Measurements from ENCODE around the gene GALNT14.

GALNT14 gene

DNA sequence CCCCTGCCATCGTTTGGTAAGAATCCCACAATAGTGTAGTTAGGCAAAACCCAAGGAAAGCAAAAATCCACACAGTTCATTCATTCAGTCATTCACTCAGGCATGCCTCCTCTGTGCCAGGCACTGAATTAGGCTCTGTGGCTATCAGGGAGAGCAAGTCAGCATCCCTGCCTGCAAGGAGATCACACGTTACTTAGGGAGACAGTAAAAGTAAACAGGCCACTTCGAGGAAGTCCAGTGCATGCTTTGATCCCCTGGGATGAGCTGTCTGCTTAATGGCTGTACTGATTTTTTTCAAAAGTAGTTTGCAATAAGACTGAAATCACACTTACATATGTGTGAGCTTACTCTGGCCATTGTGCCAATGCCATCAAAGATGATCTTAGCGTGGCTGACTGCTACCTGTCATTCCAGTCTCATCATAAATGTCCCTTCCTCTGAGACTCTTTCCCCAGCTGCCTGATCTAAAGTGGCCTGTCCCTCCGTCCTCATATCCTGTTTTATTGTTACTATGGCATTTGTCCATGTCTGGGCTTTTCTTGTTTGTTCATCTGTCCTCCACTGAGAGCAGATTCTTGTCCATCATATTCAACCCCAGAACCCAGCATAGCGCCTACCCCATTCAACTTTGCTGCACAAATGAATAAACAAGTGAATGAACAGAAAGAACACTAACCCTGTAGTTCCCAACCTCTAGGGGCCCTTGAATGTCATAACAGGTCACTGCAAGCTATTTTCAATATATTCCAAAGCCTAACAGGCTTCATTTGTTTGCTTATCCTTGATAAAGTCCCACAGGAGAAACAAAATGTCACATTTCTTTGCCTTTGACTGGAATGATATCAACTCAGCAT, 84.1 kb downstream of the GALNT14 start:
- DNase-seq: no peak

DNA sequence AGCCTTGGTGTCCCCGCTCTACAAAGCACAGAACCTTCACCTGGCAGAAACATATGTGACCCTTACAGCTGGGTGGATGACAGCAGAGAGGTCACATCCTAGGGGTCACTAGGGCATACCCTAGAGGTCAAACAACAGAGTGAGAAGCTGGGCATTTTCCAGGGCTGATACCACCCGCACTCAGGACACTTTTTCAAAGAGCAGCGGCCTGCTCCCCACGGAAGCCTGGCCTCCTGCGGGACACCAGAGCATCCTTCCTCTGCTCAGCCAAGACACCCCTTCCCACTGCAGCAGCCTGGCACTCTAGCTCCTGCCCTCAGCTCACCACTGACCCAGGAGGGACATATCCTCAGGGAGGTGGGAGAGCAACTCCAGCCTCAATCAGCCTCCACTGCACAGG, 86.0 kb downstream of the GALNT14 start:
- no peak for DNase-seq

DNA sequence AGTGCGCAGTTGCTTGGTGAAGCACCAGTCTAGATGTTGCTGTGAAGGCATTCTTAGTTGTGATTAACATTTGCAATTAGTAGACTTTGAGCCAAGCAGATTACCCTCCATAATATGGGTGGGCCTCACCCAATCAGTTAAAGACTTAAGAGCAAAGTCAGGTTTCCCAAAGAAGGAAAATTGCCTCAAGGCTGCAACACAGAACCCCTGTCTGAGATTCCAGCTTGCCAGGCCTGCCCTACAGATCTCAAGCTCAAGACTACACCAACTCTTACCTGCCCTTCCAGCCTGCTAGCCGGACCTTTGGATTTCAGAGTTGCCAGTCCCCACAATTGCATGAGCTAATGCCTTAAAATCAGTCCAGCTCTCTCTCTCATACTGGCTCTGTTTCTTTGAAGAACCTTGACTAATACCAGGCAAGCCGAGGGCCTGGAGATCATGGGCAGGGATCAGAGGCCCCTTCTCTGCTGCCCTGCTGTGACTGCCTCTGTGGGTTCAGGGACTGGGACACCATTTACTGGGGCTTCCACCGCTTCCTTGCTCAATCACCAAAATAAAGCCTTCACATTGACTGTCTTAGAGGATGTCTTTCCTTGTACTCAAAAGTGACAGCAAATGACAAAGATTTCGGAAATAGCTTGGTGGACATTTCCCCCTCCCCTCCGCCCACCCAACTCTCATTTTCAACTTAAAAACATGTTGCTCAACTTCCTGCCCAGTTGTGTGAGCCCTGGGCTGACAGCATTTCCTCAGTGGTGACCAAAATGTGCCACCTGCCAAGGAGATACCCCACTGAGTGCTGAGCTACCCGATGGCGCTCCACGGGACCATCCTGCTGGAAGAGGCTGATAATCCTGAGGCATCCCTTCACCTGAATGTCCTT, 86.7 kb downstream of the GALNT14 start:
- DNase-seq: no peak

DNA sequence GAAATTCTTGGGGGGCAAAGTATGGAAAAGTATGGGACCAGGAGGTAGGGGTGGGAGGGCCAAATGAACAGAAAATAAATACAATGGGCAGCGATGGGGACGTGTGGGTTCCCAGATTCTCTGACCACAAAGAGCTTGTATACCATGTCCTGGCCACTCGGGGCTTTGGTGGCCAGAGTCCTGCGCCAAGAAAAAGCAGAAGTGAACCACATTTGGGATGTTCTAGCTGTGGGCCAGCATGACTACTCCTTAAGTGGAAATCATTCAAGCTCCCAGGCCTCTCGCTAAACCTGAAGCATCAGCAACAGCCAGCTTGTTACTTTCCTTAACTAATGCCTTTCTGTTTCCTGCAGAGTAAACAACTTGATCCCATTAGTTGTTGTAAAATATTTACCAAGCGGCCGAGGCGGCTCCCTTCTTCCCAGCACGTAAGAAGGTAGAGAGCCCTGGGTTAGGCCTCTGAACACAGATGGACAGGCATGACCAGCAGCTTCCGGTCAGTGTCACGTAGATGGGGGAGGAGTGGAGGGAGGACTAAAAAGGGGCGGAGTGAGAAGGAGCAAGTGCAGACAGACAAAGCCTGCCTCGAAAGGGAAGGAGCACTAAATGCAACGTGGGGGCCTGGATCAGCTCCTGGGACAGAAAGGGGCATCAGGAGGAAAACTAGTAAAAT, 88.2 kb downstream of the GALNT14 start:
- no peak for DNase-seq

DNA sequence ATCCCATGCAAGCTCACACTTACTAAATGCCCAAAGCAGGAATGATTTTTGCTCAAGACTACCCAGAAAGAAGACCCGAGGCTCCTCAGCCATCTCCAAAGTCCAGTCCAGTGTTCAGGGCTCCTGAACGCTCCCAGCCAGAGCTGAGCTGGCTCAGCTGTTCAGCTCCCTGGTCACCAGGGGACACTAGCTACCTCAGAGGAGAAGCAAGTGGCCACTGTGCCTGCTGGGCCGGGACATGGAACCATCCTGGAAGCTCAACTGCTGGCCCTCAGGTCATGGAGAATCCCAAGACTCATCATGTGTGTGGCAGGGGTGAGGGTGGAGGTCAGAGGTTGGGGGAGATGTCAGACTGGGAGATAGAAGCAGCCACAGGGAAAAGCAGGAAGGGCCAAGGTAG, 89.0 kb downstream of the GALNT14 start:
- no peak for DNase-seq

DNA sequence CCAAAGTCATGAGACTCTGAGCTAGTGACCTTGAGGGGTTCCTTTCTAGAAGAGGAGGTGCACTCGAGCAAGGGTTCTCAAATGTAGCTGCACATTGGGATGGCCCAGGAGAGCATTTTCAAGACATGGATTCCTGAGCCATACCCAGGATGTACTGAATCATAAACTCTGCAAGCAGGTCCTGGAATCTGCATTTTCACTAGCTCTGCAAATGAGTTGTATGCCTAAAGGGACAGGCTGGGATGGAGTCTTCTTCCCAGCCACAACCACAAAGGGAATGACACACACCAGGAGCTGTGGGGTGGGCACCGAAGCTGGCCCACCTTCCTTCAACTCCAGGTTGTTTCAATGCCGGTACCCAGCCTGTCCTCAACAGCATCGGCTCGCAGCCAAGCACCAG, 90.6 kb downstream of the GALNT14 start:
- no peak for DNase-seq

DNA sequence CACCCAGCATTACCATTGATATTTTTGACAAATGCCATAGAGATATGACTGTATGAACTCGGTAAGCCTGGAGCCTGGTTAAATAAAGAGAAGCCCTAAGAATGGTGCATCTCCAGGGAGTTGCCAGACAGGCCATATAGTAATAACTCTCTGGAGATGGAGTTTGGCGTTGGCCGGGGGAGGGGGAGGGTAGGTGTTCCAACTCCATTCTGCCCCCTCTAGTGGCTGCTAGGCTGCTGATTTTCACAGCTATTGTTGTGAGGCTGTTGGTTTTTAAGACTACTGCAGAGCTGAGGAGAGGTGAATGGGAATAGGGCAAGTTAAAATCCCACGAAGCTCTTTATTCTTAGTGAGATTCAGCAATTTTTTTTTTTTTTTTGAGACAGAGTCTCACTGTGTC, 99.9 kb downstream of the GALNT14 start:
- no peak for DNase-seq

DNA sequence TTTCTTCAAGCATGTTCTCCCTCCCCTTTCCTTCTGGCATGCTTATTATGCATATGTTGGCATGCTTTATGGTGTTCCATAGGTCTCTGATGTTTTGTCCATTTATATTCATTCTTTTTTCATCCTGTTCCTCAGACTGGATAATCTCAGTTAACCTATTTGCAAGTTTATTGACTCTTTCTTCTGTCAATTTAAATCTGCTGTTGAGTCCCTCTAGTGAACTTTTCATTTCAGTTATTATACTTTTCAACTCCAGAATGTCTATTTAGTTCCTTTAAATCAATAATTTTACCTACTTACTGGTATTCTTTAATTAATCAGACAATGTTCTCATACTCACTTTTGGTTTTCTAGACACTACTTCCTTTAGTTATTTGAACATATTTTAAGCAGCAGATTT, 101.2 kb downstream of the GALNT14 start:
- DNase-seq: no peak

DNA sequence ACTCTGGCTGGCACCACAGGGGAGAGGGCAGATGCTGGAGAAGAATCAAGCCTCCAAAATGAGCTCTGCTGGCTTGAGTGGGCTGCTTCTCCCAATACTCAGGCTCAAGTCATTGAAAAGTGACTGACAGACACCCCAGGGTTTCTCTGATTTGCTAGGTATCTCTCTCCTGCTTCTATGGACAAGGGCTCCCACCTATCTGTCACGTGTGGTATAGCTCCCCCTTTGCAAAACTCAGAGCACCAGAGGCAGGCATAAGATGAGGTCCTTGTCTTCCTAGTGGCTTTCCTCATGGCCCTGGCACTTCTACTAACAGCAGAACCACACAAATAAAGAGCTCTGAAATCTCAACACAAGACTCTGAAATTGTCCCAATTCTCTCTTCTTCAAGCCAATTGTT, 105.2 kb downstream of the GALNT14 start:
- no peak for DNase-seq

DNA sequence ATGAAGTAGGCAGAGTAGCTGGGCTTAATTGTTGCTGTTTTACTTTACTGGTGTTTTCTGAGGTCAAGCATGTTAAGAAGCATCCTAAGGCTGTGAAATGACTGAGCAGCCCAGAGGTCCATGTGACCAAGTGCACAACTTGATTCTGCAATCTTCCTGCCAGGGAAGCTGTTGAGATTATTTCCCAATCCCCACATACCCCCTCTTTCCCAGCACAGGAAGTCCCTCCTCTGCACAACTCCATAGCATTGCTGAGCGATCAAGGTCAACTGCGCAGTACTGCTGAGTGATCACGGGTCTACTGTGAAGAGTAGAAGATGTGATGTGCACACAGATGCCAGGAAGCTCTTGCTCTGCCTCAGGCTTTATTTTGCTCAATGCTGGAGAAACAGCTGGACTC, 105.8 kb downstream of the GALNT14 start:
- no peak for DNase-seq

DNA sequence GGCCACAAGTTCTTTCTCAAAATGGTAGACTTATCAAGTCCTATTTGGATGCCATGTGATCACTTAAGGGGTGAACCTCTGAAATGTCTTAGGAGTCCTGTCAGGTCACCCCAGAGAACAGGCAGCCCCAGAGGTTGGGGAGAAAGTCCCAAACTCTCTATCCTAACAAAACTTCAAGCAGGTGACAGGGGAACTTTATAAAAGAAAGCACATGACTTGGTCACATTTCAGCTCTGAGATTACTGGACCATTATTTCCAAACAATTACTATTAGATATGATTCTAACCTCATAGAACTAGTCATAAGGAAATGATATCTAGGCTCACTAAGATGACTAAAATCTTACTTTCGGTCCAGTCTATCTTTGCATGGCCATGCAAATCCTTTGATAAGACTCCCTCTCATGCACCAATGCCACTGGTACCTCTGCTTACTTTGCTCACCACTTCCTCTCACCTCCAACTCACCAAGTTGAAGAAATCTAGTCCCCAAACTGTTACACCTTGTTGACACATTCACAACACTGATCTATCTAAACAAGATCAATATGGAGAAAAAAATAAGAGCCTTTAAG, 107.0 kb downstream of the GALNT14 start:
- no peak for DNase-seq

DNA sequence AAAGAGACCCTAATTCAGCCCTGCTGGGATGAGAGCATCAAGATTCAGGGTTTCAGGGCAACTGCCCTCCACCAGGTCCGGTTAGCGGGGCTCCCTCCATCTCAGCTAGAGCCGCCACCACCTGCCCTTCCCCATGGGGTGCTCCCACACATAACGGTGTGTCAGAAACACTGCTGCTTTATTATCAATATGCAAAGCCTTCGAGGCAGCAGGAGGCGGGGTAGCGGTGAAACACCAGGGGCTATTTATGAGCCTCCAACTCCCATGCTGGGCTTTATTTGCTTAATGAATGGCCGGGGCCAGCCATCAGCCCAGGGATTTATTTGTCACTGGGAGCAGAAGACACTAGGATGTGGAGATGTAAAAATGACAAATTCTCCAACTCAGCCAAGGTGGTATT, 109.8 kb downstream of the GALNT14 start:
- DNase-seq: no peak

DNA sequence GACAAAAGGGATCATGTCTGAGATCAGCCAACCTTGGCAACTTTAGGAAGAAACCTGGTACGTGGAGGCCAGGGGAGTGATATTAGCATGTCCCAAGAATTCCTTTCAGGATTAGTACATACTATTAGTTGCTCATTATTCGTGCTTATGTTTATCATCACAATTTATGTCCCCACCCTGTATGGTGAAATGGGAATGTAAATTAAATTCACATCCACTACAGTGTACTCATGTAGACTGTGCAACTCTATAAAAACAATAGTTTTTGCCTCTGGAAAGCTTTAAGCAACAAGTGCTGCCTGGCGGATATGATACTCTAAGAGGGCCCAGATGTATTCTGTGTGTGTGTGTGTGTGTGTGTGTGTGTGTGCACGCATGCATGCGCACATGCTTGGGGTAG, 110.7 kb downstream of the GALNT14 start:
- DNase-seq: no peak

DNA sequence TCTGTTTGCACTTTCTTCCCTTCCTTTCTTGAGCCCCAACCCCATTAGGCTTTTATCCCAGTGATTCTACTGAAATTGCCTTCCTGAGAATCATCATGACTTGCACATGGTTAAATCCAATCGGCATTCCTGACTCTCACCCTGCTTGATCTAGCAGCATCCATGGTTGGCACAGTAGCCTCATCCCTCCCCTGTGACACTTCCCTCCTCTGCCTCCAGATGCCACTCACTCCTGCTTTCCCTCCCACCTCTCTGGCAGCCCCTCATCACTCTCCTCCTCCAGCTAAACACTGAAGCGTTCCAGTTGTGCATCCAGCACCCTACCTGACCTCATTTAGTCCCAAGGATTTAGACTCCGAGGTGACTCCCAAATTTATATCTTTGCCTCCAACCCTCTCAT, 114.7 kb downstream of the GALNT14 start:
- DNase-seq: no peak

DNA sequence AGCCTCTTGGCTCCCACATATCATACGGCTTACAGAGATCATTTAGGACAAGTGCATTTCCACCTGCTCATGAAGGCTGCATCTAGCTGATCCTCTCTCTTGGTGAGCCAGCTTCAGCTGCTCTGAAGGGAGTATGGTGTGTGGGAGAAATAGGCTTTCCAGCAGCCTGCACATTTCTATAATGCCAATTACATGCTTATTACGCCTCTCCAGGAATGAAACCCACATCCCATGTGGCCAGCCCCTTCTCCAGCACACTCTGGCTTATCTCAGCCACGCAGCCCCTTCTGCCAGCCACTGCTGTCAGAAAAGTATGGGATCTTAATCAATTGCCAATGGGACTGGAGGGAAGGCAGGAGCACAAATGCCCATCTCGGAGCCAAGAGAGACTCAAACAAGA, 117.5 kb downstream of the GALNT14 start:
- no peak for DNase-seq

DNA sequence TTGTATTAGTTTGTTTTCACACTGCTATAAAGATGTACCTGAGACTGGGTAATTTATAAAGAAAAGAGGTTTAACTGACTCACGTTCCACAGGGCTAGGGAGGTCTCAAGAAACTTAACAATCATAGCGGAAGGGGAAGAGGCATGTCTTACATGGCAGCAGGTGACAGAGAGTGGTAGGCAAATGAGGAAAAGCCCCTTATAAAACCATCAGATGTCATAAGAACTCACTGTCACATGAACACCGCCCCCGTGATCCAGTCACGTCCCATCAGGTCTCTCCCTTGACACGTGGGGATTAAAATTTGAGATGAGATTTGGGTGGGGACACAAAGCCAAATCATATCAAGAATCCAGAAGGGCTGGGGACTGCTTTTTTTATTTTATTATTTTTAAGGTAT, 120.0 kb downstream of the GALNT14 start:
- no peak for DNase-seq

DNA sequence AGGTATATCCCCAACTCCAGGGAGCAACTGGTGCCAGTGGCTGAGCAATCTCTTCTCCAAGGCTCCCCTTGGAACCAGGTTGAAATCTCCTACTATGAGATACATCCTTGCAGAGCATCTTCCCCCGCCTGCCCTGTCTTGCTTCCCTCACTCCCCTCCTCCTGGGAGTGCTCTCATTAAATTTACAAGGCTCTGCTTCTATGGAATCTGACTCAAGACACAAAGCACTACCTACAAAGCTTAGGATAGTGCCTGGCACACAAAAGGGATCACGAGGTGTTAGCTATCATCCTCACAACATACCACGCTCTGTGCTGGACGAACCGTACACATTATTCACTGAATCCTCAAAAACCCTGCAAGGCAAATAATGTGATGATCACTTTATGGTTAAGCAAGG, 121.6 kb downstream of the GALNT14 start:
- no peak for DNase-seq

DNA sequence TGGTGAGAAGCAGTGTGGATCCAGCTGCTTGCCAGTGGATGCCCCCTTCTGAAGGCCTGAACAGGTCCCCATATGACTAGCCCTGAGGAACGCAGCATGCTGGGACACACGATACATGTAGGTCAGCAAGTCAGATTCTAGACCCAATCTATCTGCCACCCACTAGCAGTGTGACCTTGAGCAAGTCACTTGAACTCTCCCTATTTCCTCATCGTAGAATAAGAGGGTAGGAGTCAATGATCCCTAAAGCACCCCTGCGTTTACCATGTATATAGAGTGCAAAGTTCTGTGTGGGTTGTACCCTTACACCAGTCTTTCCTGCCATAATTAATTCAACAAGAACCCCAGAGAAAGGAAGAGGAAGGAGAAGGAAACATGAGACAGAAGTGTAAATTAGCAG, 123.7 kb downstream of the GALNT14 start:
- no peak for DNase-seq

DNA sequence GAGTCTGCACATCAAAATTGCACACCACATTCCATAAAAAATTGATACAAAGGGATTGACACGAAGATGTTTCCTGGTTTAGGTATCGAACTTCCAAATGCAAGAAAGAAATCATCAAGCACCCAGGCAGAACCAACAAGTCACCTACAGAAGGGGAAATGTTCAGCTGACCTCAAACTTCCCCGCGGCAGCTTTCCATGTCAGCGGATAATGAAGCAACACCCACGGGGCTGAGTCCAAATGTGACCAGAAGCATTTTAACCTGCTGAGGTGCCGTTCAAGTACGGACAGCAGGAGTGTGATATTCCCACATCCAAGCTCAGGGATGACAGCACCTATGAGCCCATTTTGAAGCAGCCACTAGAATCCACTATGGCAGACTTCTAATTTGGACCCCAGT, 124.9 kb downstream of the GALNT14 start:
- DNase-seq: no peak

DNA sequence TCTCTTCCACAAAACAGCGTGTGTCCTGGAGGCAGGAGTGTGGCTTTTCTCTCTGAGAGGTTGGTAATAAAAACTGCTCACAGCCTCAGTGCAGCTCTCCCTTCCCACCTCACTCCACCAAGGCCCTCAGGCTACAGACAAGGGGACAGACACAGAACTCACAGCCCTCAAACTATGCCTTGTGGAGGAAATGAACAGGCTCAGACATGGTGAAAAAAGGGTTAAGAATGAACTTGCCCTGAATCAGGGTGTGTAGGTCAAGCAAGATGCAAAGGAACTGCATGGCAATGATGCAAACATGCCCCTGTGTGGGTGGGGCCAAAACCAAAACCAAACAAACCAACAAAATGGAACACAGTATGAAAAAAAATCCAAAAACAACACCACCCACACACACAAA, 125.8 kb downstream of the GALNT14 start:
- DNase-seq: no peak

DNA sequence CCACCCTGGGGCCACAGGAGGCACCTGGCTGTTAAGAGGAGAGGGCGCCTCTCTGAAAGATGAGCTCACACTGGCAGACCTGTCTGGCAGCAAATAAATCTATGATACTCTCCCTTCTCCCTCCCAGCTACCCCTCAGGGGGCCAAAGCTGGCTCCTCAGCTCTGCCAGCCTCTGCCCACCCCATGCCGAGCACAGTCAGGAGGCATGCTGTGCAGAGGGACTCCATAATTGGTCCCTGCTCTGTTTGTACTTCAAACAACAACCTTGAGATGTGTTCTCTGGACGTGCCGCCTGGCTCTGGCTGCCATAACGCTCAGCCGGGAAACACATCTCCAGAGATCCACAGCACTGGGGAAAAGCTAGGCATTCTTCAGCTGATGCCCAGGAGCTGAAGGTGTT, 126.7 kb downstream of the GALNT14 start:
- no peak for DNase-seq

DNA sequence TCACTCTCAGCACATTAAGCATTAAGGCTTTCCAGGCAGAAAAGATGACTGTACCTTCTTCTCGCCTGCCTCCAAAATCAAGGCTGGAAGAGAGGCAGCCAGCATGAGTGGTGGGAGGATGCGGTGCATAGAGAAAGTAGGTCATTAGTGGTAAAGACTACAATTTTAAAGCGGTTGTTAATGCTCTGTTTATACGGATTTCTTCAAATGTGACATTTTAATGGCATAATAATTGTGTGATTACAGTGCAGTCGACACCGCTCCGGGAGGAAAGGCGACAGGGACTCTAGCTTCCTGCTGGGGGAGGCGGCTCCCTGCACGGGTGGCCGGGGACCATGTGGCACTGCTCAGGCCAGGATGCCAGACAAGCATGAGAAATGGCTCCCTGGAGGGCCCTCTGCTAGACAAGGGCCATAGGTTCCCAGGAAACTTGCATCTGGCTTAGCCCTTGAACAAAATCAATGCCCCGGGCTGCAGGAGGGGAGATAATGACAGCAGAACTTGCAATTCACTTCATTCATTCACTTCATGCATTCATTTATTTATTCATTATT, 129.6 kb downstream of the GALNT14 start:
- DNase-seq: no peak

DNA sequence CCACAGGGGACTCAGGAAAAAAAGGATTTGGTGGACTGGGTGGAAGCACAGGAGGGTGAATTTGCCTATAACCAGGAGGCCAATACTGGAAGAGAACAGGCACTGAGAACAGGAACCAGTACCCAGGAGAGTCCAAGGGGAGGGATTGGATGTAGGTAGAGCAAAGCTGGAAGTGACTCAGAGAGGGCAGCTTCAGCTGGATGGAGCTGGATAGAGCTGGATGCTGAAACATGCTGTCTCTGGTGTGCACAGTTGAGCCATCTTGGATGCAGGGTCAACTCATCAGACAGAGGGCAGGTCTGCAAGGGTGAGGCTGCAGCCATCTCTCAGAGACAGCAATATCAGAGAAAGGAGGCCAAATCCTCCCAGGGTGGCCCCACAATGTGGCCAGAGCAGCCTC, 134.0 kb downstream of the GALNT14 start:
- no peak for DNase-seq
